ENCODE data around the gene CYP19A1. TPM values are rescaled to one million over a fixed set of nuclear protein-coding genes. Genes with fewer than 3 reads are reported as not detected.

The CYP19A1 gene
- total RNA-seq, 1 experiment from 2014 or later: not detected

- in situ Hi-C loops (cut with HindIII; ENCODE audit: low pct_unique_long_range_greater_than_20kb, low sequenced_read_pairs): no loop called here
- no peaks in the 10 kb centered on the region for H3K9me3 ChIP-seq (ENCODE audit: control insufficient read depth, insufficient read depth, low read depth, low read length)
- H3K36me3 ChIP-seq (ENCODE audit: control insufficient read depth, insufficient read depth, low read length): no peaks in the 10 kb centered on the region
- H3K27ac ChIP-seq (ENCODE audit: low read length): no peak overlapping the region
- POLR2A ChIA-PET: no interaction called here
- no peaks in the 10 kb centered on the region for H3K4me1 ChIP-seq (ENCODE audit: control insufficient read depth, insufficient read depth, low read length)
- CTCF ChIA-PET: no interaction called here
- no TSS peak for BruUV-seq (replicated peaks)
- ATAC-seq (no peak), DNase-seq (ENCODE audit: low read depth, low spot score) (no peak)
- TF ChIP-seq TCF7L2 (IDR thresholded peaks at IDR 0.05; ENCODE audit: low read depth, low read length) (no peak), SIN3A (IDR thresholded peaks at IDR 0.05; ENCODE audit: borderline replicate concordance, insufficient read depth, low read depth, low read length) (no peak), CTCF (IDR thresholded peaks at IDR 0.05) (no peak), REST (IDR thresholded peaks at IDR 0.05; ENCODE audit: insufficient read depth in 1 of 2, low read depth in 2 of 2, low read length in 1 of 2) (no peak)
- peaks cover 21% of the 10 kb centered on the region for H3K27me3 ChIP-seq (ENCODE audit: control insufficient read depth, insufficient read depth, low read length)
- H3K4me3 ChIP-seq (ENCODE audit: low read depth in 2 of 2, low read length in 2 of 2): no peak overlapping the region
- intact Hi-C loops (cut with micrococcal nuclease; ENCODE audit: unreplicated experiment): no loop called here
Observed at GRCh38 chr15:51343466-51343865, 5.1 kb upstream of the CYP19A1 start.

- POLR2A ChIA-PET: no interaction called here
- intact Hi-C loops (cut with micrococcal nuclease; ENCODE audit: unreplicated experiment) (no loop called here), in situ Hi-C loops (cut with HindIII; ENCODE audit: low pct_unique_long_range_greater_than_20kb, low sequenced_read_pairs) (no loop called here)
- peak overlapping the region; percentile 30 to 31 for H3K4me3 ChIP-seq (ENCODE audit: low read depth in 2 of 2, low read length in 2 of 2)
- no peaks in the 10 kb centered on the region for H3K36me3 ChIP-seq (ENCODE audit: control insufficient read depth, insufficient read depth, low read length)
- TF ChIP-seq SIN3A (IDR thresholded peaks at IDR 0.05; ENCODE audit: borderline replicate concordance, insufficient read depth, low read depth, low read length) (no peak), CTCF (IDR thresholded peaks at IDR 0.05) (no peak), TCF7L2 (IDR thresholded peaks at IDR 0.05; ENCODE audit: low read depth, low read length) (no peak), POLR2AphosphoS5 (IDR thresholded peaks at IDR 0.05; ENCODE audit: low read depth, low read length) (no peak), REST (IDR thresholded peaks at IDR 0.05; ENCODE audit: insufficient read depth in 1 of 2, low read depth in 2 of 2, low read length in 1 of 2) (no peak)
- no peak for DNase-seq (ENCODE audit: low read depth, low spot score)
- H3K4me1 ChIP-seq (ENCODE audit: control insufficient read depth, insufficient read depth, low read length): no peaks in the 10 kb centered on the region
- no peak overlapping the region for H3K27ac ChIP-seq (ENCODE audit: low read length)
- peak; percentile 50; the same call in 1 of the 2 replicates for ATAC-seq
- CTCF ChIA-PET: interaction anchor here (0.6 kb wide), 1 partner anchor 12 kb away, joined by 3 read pairs; no protein-coding TSS in a partner anchor
- no peaks in the 10 kb centered on the region for H3K9me3 ChIP-seq (ENCODE audit: control insufficient read depth, insufficient read depth, low read depth, low read length)
- peaks cover 21% of the 10 kb centered on the region for H3K27me3 ChIP-seq (ENCODE audit: control insufficient read depth, insufficient read depth, low read length)
- BruUV-seq (replicated peaks): no TSS peak
Observed at GRCh38 chr15:51342227-51342999, 4.0 kb upstream of the CYP19A1 start.
